Inflammatory macrophage treated with lipopolysaccharide for 4 hours (primary cell): ENCODE results near the gene HTR3A.

ENCODE experiments used
- DNase-seq: peaks from one replicate; pipeline ENCODE4 v3.0.0-alpha.2; 2020

HTR3A gene

DNA sequence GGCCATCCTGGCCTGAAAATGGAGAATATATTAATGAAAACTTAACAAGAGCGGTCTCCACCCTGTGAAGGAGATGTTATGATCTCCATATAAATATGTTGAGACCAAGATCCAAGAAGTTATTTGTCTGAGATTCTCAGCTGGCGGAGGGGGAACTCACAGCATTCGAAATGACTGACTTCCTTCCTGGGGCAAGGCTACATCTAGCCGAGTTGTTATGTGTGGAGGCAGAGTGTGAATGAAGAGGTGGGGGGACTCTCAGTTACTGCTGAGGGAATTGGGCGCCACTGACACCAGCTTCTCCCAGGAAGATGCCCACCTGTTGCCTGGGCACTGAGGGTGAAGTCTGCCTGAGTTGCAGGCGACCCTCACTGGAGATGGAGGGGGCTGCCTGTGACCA, 5.9 kb downstream of the HTR3A start:
- no peak for DNase-seq

GRCh38 chr11:113982306-113982705, 7.4 kb downstream of the HTR3A start:
- DNase-seq, result no peak

GRCh38 chr11:113984781-113985180, 9.9 kb downstream of the HTR3A start:
- DNase-seq, result no peak

- no peak for DNase-seq
These were observed 11.0 kb downstream of the HTR3A start for GRCh38 chr11:113985906-113986305.

- DNase-seq, result no peak
These were observed 11.6 kb downstream of the HTR3A start for GRCh38 chr11:113986351-113987140.

DNA sequence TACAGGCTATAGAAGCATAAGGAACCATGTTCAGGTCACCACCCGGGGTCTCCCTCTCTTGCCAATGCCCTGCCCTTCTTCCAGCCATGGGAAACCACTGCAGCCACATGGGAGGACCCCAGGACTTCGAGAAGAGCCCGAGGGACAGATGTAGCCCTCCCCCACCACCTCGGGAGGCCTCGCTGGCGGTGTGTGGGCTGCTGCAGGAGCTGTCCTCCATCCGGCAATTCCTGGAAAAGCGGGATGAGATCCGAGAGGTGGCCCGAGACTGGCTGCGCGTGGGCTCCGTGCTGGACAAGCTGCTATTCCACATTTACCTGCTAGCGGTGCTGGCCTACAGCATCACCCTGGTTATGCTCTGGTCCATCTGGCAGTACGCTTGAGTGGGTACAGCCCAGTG, 14.5 kb downstream of the HTR3A start:
- no peak for DNase-seq

- DNase-seq, result no peak
These were observed 15.0 kb downstream of the HTR3A start for GRCh38 chr11:113989916-113990315.

GRCh38 chr11:113991170-113991569, 16.3 kb downstream of the HTR3A start:
- no peak for DNase-seq

- no peak for DNase-seq
These were observed 17.0 kb downstream of the HTR3A start for GRCh38 chr11:113991718-113992458.

DNA sequence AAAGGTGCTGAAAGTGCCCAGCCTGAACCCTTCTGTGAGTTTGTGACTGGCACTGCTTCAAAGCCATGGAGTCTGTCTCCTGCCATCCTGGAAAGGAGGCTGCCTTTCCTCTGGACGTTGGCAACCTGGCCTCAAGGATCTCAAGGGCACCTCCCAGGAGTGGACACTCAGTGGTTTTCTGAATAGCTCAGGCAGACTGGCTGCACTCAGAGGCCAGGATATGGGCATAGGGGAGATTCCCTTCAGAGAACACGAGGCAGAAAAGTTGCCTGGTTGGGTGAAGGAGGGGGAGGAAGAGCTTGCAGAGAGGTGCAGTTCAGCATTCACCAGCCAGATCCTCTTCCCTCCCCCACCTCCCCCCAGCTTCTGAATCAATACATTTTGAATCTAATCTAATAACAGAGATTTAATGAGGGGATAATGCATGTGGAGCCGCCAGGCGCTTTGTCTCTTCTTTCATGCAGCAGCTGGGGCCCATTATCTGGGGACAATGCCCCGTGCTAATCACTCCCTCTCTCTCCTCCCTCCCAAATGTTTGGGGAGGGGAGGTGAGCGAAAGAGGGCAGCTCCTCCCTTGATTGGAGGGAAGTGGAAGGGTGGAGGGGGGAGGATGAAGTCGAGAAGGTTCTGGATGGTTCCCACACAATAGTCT, 17.7 kb downstream of the HTR3A start:
- DNase-seq, result no peak

- DNase-seq, result peak; percentile 5
These were observed 19.4 kb downstream of the HTR3A start for GRCh38 chr11:113994077-113994954.

- no peak for DNase-seq
These were observed 22.6 kb downstream of the HTR3A start for GRCh38 chr11:113997473-113997872.

DNA sequence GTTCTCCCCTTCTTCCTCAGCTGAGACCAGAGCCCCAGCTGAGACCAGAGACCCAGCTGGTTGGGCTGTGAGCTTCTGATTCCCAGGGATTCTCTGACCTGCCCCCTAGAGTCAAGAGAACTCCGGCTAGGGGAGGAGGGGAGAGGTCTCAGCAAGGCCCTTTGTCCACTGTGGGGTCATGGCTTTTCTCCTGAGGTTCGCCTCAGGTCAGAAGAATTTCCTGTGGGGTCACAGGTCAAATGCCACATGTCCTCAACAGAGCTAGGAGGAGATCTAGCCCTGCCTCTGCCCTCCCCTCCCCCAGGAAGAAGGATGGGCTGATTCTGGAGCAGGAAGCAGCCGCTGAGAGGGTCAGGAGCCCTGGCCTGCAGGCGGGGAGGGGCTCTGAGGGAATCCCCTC, 23.7 kb downstream of the HTR3A start:
- no peak for DNase-seq

DNA sequence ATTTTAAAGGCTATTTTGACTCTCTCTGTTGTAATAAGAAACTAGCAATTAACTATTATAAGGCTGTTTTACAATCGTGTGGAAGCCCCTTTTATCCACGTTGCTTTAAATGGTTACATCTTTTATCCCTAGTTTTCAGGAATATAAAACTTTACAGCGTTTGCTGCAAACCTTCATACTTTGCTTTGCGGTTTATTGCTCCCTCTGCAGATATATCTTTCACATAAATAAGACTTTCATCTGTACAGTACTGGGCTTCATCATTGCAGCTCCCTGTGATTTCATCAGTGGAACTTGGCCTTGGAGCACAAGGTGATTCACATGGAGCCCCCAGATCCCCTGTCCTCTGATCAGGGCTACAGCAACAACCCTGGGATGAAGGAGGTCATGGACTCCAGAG, 25.6 kb downstream of the HTR3A start:
- no peak for DNase-seq

- no peak for DNase-seq
These were observed 26.5 kb downstream of the HTR3A start for GRCh38 chr11:114001416-114001815.

GRCh38 chr11:114008331-114008730, 33.4 kb downstream of the HTR3A start:
- peak; percentile 2 for DNase-seq

GRCh38 chr11:114010931-114011330, 36.0 kb downstream of the HTR3A start:
- DNase-seq, result no peak

- no peak for DNase-seq
These were observed 36.5 kb downstream of the HTR3A start for GRCh38 chr11:114011443-114011842.

- no peak for DNase-seq
These were observed 40.2 kb downstream of the HTR3A start for GRCh38 chr11:114015117-114015516.

DNA sequence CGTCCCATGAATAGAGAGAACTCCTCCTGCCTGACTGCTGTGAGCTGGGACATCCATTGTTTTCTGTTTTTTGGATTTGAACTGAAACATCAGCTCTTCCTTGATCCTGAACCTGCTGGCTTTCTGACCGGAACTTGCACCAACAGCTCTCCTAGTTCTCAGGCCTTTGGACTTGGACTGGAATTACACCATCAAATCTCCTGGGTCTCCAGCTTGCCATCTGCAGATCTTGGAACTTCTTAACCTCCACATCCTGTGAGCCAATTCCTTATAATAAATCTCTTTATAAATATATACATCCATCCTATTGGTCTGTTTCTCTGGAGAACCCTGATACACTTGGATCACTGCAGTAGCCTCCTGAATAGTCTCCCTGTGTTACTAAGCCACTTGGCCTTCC, 42.1 kb downstream of the HTR3A start:
- no peak for DNase-seq

DNA sequence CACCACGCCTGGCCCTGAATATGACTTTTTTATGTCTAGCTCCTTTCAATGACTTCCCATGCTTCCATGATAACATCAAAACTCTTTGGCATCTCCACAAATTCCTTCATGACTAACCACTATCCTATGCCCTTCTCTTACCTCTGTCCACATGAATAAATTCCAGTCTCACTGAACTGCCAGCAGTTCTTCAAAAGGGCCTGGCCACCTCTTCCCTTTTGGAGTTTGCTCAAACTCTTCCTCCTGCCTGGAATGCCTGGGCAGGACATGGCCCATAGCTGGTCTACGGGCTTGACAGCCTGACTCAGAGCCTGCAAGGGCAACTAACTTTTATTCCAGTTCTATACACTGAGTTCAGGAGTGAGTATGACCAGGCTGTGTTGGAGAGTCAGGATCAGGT, 42.8 kb downstream of the HTR3A start:
- no peak for DNase-seq

- DNase-seq, result no peak
These were observed 44.1 kb downstream of the HTR3A start for GRCh38 chr11:114019046-114019445.

- DNase-seq, result no peak
These were observed 44.7 kb downstream of the HTR3A start for GRCh38 chr11:114019574-114019973.
